Effector memory CD4-positive, alpha-beta T cell (primary cell): ENCODE results near the gene GCK.

Source experiments
- DNase-seq, 3 donors: peaks; one replicate each; pipeline ENCODE4 v3.0.0-alpha.2; 2020
- H3K27ac ChIP-seq: 2 replicates; pipeline ENCODE4 v1.7.0; 2013; ENCODE audit warnings: mild to moderate bottlenecking, low read length, moderate library complexity; ENCODE audit not compliant: insufficient read depth, poor library complexity, severe bottlenecking
- H3K27me3 ChIP-seq: replicated peaks from 2 replicates; pipeline ENCODE4 v1.7.0; 2013; ENCODE audit warnings: mild to moderate bottlenecking, low read length; ENCODE audit not compliant: insufficient read depth, control insufficient read depth, poor library complexity, severe bottlenecking
- H3K36me3 ChIP-seq: 2 replicates; pipeline ENCODE4 v1.7.0; 2013; ENCODE audit warnings: mild to moderate bottlenecking, low read length, moderate library complexity; ENCODE audit not compliant: control insufficient read depth, insufficient read depth
- H3K4me1 ChIP-seq: 2 replicates; pipeline ENCODE4 v1.7.0; 2013; ENCODE audit warnings: low read length, mild to moderate bottlenecking; ENCODE audit not compliant: control insufficient read depth, insufficient read depth, poor library complexity, severe bottlenecking
- H3K4me3 ChIP-seq: 2 replicates; pipeline ENCODE4 v1.7.0; 2013; ENCODE audit warnings: low read length, low read depth, mild to moderate bottlenecking; ENCODE audit not compliant: insufficient read depth, poor library complexity, severe bottlenecking
- H3K9me3 ChIP-seq: 2 replicates; pipeline ENCODE4 v1.7.0; 2013; ENCODE audit warnings: mild to moderate bottlenecking, low read length, moderate library complexity; ENCODE audit not compliant: control insufficient read depth

Gene GCK

DNA sequence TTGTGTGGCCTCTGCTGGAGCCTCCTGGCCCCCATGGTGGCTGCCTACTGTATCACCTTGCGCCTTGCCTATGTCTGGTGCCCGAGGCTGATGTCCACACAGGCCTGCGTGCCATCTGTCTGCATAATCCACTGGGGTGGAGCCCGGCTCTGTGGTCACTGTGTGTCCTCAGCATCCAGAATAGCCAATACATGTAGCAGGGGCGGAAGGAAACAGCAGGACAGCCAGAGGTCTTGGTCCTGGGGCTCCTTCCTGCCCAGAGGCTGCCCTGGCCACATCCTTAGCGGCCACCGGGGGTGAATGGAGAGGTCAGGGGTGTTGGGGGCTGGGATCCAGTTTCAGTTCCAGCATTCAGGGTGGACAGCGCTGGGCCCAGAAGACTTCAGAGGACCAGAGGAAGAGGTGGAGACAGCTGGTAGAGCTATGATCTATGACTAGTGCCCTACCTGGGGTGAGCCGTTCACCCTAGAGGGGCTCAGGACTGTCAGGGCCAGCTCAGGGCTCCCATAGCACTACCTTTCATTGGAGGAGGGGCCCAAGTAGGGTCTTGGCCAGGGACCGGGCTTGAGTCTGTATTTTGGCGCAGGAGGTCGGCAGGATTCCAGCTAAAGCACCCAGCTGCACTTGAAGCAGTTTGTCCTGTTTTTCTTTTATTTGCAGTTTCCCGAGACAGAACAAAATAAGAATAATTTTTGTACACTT, 27.4 kb upstream of the GCK start:
- no peaks in the 10 kb centered on the region for H3K9me3 ChIP-seq
- H3K4me1 ChIP-seq, result no peaks in the 10 kb centered on the region
- DNase-seq, result no peak
- H3K27ac ChIP-seq, result no peak overlapping the region
- peaks cover 18% of the 10 kb centered on the region for H3K36me3 ChIP-seq
- H3K4me3 ChIP-seq, result no peak overlapping the region
- no peaks in the 10 kb centered on the region for H3K27me3 ChIP-seq

- DNase-seq, result no peak
- H3K4me3 ChIP-seq, result no peak overlapping the region
- H3K4me1 ChIP-seq, result no peaks in the 10 kb centered on the region
- no peak overlapping the region for H3K27ac ChIP-seq
- H3K9me3 ChIP-seq, result no peaks in the 10 kb centered on the region
- no peaks in the 10 kb centered on the region for H3K27me3 ChIP-seq
- H3K36me3 ChIP-seq, result peaks cover 24% of the 10 kb centered on the region
These were observed 26.8 kb upstream of the GCK start for GRCh38 chr7:44216019-44216418.

DNA sequence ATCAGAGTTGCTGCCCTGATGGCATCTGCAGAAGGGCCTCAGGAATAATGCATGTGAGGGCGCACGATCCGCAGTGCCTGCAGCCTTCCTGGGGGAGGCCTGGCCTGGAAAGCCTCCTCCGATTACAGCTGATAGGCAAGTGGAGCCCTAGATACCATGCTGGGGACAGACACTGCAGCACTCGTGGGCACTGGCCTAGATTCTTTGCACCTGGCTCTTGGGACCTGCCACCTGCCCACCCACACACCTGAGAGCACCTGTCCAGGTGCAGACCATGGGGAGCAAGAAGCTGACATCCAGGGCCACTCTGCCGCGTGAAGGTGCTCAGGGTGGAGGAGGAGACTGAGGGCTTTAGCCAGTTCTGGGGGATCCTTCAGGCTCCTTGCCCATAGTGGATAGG, 26.3 kb upstream of the GCK start:
- no peak for DNase-seq
- no peaks in the 10 kb centered on the region for H3K27me3 ChIP-seq
- no peak overlapping the region for H3K27ac ChIP-seq
- no peaks in the 10 kb centered on the region for H3K9me3 ChIP-seq
- peaks cover 29% of the 10 kb centered on the region for H3K36me3 ChIP-seq
- no peaks in the 10 kb centered on the region for H3K4me1 ChIP-seq
- H3K4me3 ChIP-seq, result no peak overlapping the region

GRCh38 chr7:44213877-44214388, 24.7 kb upstream of the GCK start:
- Histone ChIP-seq H3K36me3 (peaks cover 44% of the 10 kb centered on the region), H3K9me3 (no peaks in the 10 kb centered on the region), H3K27me3 (no peaks in the 10 kb centered on the region), H3K4me1 (no peaks in the 10 kb centered on the region), H3K4me3 (no peak overlapping the region), H3K27ac (no peak overlapping the region)
- DNase-seq, result no peak

DNA sequence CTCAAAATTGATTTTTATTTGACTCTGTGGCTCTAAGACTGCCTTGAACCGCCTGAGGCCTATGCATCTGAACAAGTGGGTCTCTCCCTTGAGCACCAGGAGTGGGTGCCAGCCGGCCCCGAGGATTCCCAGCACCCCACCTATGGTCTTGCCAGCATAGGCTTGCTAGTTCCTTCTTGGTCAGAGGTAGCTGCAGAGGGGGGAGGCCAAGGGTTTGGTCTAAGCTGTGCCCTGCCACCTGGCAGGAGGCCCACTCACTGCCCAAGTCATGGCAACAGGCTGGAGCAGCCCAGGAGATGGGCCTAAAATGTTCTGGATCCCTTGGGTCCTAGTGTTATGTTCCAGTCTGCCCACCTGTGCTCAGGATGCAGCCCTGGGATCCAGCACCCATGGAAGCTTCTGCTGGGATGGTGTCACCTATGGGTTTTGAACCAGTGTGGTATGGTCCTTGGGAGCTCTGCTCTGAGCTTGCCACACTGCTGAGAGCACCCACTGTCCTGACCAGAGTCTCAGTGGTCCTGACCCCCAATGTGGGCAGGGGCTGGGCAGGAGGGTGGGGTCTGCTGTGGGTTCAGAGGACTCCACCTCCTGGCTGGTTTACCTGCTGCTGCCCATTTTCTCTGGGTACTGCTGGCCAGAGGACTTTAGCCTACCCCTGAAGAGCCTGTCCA, 24.1 kb upstream of the GCK start:
- H3K27me3 ChIP-seq, result no peaks in the 10 kb centered on the region
- no peaks in the 10 kb centered on the region for H3K9me3 ChIP-seq
- no peak overlapping the region for H3K4me3 ChIP-seq
- H3K36me3 ChIP-seq, result peaks cover 50% of the 10 kb centered on the region
- no peaks in the 10 kb centered on the region for H3K4me1 ChIP-seq
- H3K27ac ChIP-seq, result no peak overlapping the region
- no peak for DNase-seq

GRCh38 chr7:44212581-44213184, 23.4 kb upstream of the GCK start:
- Histone ChIP-seq H3K4me1 (no peaks in the 10 kb centered on the region), H3K9me3 (no peaks in the 10 kb centered on the region), H3K4me3 (no peak overlapping the region), H3K36me3 (peaks cover 57% of the 10 kb centered on the region), H3K27me3 (no peaks in the 10 kb centered on the region), H3K27ac (no peak overlapping the region)
- DNase-seq, result no peak

DNA sequence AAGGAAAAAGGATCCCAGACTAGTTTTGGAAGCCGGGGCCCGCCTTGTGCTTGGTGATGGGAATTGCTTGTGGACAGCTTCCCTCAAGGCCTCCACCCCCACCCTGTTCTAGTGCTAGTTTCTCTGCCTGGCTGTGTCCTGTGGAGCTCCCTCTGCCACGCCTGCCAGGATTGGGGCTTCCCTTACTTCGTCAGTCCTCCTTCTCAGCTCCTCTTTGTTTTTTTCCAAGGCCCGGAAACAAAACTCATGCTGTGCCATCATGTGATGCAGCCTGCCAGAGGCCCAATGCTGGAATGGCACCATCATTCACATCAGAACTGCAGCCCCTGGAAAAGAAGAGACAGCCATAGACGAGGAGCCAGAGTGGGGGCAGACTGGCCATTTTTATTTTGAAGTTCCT, 22.8 kb upstream of the GCK start:
- H3K4me3 ChIP-seq, result no peak overlapping the region
- H3K4me1 ChIP-seq, result no peaks in the 10 kb centered on the region
- peaks cover 64% of the 10 kb centered on the region for H3K36me3 ChIP-seq
- no peaks in the 10 kb centered on the region for H3K9me3 ChIP-seq
- no peaks in the 10 kb centered on the region for H3K27me3 ChIP-seq
- H3K27ac ChIP-seq, result no peak overlapping the region
- DNase-seq, result no peak

- peaks cover 72% of the 10 kb centered on the region for H3K36me3 ChIP-seq
- no peak overlapping the region for H3K27ac ChIP-seq
- H3K9me3 ChIP-seq, result no peaks in the 10 kb centered on the region
- no peak for DNase-seq
- H3K4me1 ChIP-seq, result no peaks in the 10 kb centered on the region
- H3K4me3 ChIP-seq, result no peak overlapping the region
- H3K27me3 ChIP-seq, result no peaks in the 10 kb centered on the region
These were observed 22.0 kb upstream of the GCK start for GRCh38 chr7:44211126-44211675.

DNA sequence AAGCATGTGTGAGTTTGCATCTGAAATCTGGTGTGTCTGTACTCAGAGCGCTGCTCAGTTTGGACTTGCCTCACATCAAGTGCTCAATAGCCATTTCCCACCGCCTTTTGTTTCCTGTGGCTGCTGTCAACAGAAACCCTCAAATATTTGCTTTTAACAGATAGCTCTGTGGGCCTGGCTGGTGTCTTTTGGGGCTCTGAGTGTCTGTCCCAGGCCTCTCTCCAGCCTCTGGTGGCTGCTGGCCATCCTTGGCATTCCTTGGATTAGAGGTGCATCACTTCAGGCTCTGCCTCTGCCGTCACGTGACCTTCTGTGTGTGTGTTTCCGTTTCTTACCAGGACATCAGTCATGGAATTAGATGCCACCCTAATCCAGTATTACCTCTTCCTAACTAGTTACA, 20.9 kb upstream of the GCK start:
- H3K9me3 ChIP-seq, result no peaks in the 10 kb centered on the region
- H3K36me3 ChIP-seq, result peaks cover 83% of the 10 kb centered on the region
- no peaks in the 10 kb centered on the region for H3K4me1 ChIP-seq
- DNase-seq, result no peak
- H3K4me3 ChIP-seq, result no peak overlapping the region
- no peak overlapping the region for H3K27ac ChIP-seq
- H3K27me3 ChIP-seq, result no peaks in the 10 kb centered on the region

DNA sequence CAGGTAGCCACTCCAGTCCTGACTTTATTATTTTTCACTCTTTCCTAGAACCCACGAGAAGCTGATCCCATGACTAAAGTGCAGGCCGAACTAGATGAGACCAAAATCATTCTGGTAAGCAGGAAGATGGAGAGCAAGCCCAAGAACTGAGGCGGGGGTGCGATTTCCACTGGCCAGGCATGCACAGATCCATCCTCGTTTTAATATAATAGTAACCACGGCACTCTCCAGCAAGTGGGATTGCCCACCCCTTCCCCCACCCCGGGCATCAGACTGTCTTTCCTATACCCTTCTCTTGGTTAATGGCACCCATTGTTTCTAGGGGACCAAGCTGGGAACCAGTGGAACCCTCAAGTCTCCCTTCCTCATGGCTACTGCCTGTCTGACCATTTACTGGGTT, 18.8 kb upstream of the GCK start:
- no peaks in the 10 kb centered on the region for H3K9me3 ChIP-seq
- DNase-seq, result no peak
- H3K27me3 ChIP-seq, result no peaks in the 10 kb centered on the region
- H3K4me1 ChIP-seq, result no peaks in the 10 kb centered on the region
- no peak overlapping the region for H3K4me3 ChIP-seq
- H3K36me3 ChIP-seq, result peaks cover 86% of the 10 kb centered on the region
- no peak overlapping the region for H3K27ac ChIP-seq
